ENCODE data around the gene HECTD4. TPM values are rescaled to one million over a fixed set of nuclear protein-coding genes. Genes with fewer than 3 reads are reported as not detected.
A peak's percentile ranks its signal among the peaks of the same experiment; 100 is the strongest.

Gene HECTD4
- total and polyA plus RNA-seq, 9 of the 15 experiments (the other 6 are each of a cell fraction or from before 2014, with no cell fraction given) = 3.5 to 33.3 (median 13.5) TPM

GRCh38 chr12:112122823-112123690, 259.2 kb downstream of the HECTD4 start (continued):
- peak; percentile 39; the same call in 1 of the 2 replicates for TF ChIP-seq ZBTB40 (IDR thresholded peaks at IDR 0.05)
- no peak for TF ChIP-seq ZBTB40 (CRISPR knock-in tag; IDR thresholded peaks at IDR 0.05)
- TF ChIP-seq TCF3 (CRISPR knock-in tag; IDR thresholded peaks at IDR 0.05) = no peak
- no peak for TF ChIP-seq SP1 (CRISPR knock-in tag; IDR thresholded peaks at IDR 0.05)
- 0 out of 4 replicates have a peak, but pooled peaks of 1 of the 2 experiments have one; percentile 39 for TF ChIP-seq SIN3A (IDR thresholded peaks at IDR 0.05; ENCODE audit: borderline replicate concordance in 2 of 2, control insufficient read depth in 1 of 2, low read depth in 2 of 2, low read length in 2 of 2)
- 0 out of 2 replicates have a peak, but pooled peaks have one; percentile 34 for TF ChIP-seq FOXM1 (IDR thresholded peaks at IDR 0.05; ENCODE audit: low read depth)
- no peak for TF ChIP-seq FOXM1 (CRISPR knock-in tag; IDR thresholded peaks at IDR 0.05; ENCODE audit: low read depth)
- no peak for TF ChIP-seq ETV5 (CRISPR knock-in tag; IDR thresholded peaks at IDR 0.05; ENCODE audit: low read depth)
- no peak for TF ChIP-seq CHCHD3 (CRISPR knock-in tag; IDR thresholded peaks at IDR 0.05)
- TF ChIP-seq SMARCA5 (IDR thresholded peaks at IDR 0.05) = no peak
- TF ChIP-seq ZNF395 (CRISPR knock-in tag; IDR thresholded peaks at IDR 0.05) = no peak
- no peak for TF ChIP-seq NCOR1 (IDR thresholded peaks at IDR 0.05)
- peak; percentile 28; the same call in 1 of the 2 replicates for TF ChIP-seq L3MBTL2 (IDR thresholded peaks at IDR 0.05)
- TF ChIP-seq ZKSCAN8 (CRISPR knock-in tag; IDR thresholded peaks at IDR 0.05) = 0 out of 2 replicates have a peak, but pooled peaks have one; percentile 9
- peak; percentile 65; the same call in 1 of the 2 replicates for TF ChIP-seq ZNF589 (CRISPR knock-in tag; IDR thresholded peaks at IDR 0.05; ENCODE audit: low read depth)
- no peak for TF ChIP-seq MCM7 (IDR thresholded peaks at IDR 0.05)

All from K562 (cell line).